Endometrial microvascular endothelial cells (primary cell): ENCODE measurements around the gene FNDC8. TPM values are rescaled to one million over a fixed set of nuclear protein-coding genes. Genes with fewer than 3 reads are reported as not detected.

Source experiments
- in situ Hi-C: cut with HindIII; loops from 2 replicates; pipeline ENCODE4 v1.10.0; 2017; ENCODE audit warnings: low sequenced_read_pairs, low pct_unique_long_range_greater_than_20kb; ENCODE audit errors: inconsistent ontology term
- total RNA-seq: library from RNA; depleted of rRNA; stranded (reverse); fragments of >200 nt; gene quantifications from one replicate; pipeline ENCODE4 v1.2.3, GENCODE V29; 2015; ENCODE audit errors: inconsistent ontology term

The FNDC8 gene
- total RNA-seq, result not detected

- in situ Hi-C loops, result no loop called here
Measured at GRCh38 chr17:35121315-35121714, at the start of gene FNDC8. FNDC8 (plus strand) TSS chr17:35121615; CDS start chr17:35121694, 79 bp downstream.

- in situ Hi-C loops, result no loop called here
Measured at GRCh38 chr17:35073183-35073790, 48.1 kb upstream of the FNDC8 start.

GRCh38 chr17:35073991-35074627 is 47.3 kb upstream of the FNDC8 start:
- in situ Hi-C loops, result no loop called here

- in situ Hi-C loops, result no loop called here
Measured at GRCh38 chr17:35074711-35075707, 46.4 kb upstream of the FNDC8 start.

GRCh38 chr17:35076874-35077273 is 44.5 kb upstream of the FNDC8 start:
- in situ Hi-C loops, result no loop called here

GRCh38 chr17:35079547-35080423 is 41.6 kb upstream of the FNDC8 start:
- in situ Hi-C loops, result no loop called here

- in situ Hi-C loops, result no loop called here
Measured at GRCh38 chr17:35080536-35080935, 40.9 kb upstream of the FNDC8 start.

GRCh38 chr17:35081638-35082037 is 39.8 kb upstream of the FNDC8 start:
- in situ Hi-C loops, result no loop called here

- in situ Hi-C loops, result no loop called here
Measured at GRCh38 chr17:35082073-35082657, 39.2 kb upstream of the FNDC8 start.

- in situ Hi-C loops, result no loop called here
Measured at GRCh38 chr17:35083071-35083470, 38.3 kb upstream of the FNDC8 start.

GRCh38 chr17:35084987-35085386 is 36.4 kb upstream of the FNDC8 start:
- in situ Hi-C loops, result no loop called here

GRCh38 chr17:35086164-35086563 is 35.3 kb upstream of the FNDC8 start:
- in situ Hi-C loops, result no loop called here

GRCh38 chr17:35086931-35087573 is 34.4 kb upstream of the FNDC8 start:
- in situ Hi-C loops, result no loop called here

GRCh38 chr17:35087731-35088355 is 33.6 kb upstream of the FNDC8 start:
- in situ Hi-C loops, result no loop called here

GRCh38 chr17:35088356-35088880 is 33.0 kb upstream of the FNDC8 start:
- in situ Hi-C loops, result no loop called here

- in situ Hi-C loops, result no loop called here
Measured at GRCh38 chr17:35088881-35089585, 32.4 kb upstream of the FNDC8 start.
